ENCODE measurements around the gene IWS1.
"Not testable (repeated sequence)": the region's sequence is repeated elsewhere in the genome, so short reads cannot be mapped to it uniquely, and the experiment has no call there.

IWS1 gene

GRCh38 chr2:127527001-127527804 is 914 bp upstream of the IWS1 start:
- DNase-seq = no peak

- peak in 1 of 2 donors; percentile 15 for DNase-seq
Measured at GRCh38 chr2:127525691-127526131, 578 bp downstream of the IWS1 start.

- not testable (repeated sequence) for DNase-seq
Measured at GRCh38 chr2:127524198-127524834, 2.0 kb downstream of the IWS1 start.

- DNase-seq = no peak
Measured at GRCh38 chr2:127523269-127523939, 2.9 kb downstream of the IWS1 start.

GRCh38 chr2:127520424-127520823 is 5.9 kb downstream of the IWS1 start:
- DNase-seq = no peak

- no peak for DNase-seq
Measured at GRCh38 chr2:127517465-127517864, 8.8 kb downstream of the IWS1 start.

GRCh38 chr2:127516041-127516762 is 10.1 kb downstream of the IWS1 start:
- no peak for DNase-seq

- no peak for DNase-seq
Measured at GRCh38 chr2:127515383-127515915, 10.8 kb downstream of the IWS1 start.

GRCh38 chr2:127514485-127514884 is 11.8 kb downstream of the IWS1 start:
- no peak for DNase-seq

- no peak for DNase-seq
Measured at GRCh38 chr2:127514076-127514475, 12.2 kb downstream of the IWS1 start.

- DNase-seq = no peak
Measured at GRCh38 chr2:127512362-127512761, 13.9 kb downstream of the IWS1 start.

- no peak for DNase-seq
Measured at GRCh38 chr2:127511917-127512316, 14.4 kb downstream of the IWS1 start.

GRCh38 chr2:127511090-127511695 is 15.1 kb downstream of the IWS1 start:
- no peak for DNase-seq

GRCh38 chr2:127510073-127510472 is 16.2 kb downstream of the IWS1 start:
- no peak for DNase-seq

GRCh38 chr2:127508631-127509034 is 17.7 kb downstream of the IWS1 start:
- no peak for DNase-seq

- DNase-seq = no peak
Measured at GRCh38 chr2:127508023-127508630, 18.2 kb downstream of the IWS1 start.

GRCh38 chr2:127506510-127506909 is 19.8 kb downstream of the IWS1 start:
- DNase-seq = no peak

- no peak for DNase-seq
Measured at GRCh38 chr2:127504552-127505430, 21.5 kb downstream of the IWS1 start.

GRCh38 chr2:127503491-127503890 is 22.8 kb downstream of the IWS1 start:
- no peak for DNase-seq

- no peak for DNase-seq
Measured at GRCh38 chr2:127498386-127498785, 27.9 kb downstream of the IWS1 start.

- DNase-seq = no peak
Measured at GRCh38 chr2:127490283-127490682, 36.0 kb downstream of the IWS1 start.
